DMS 273 treated with DMSO at 0.1 percent for 48 hours (cell line): ENCODE measurements around the gene ZFR2.
"Not testable (repeated sequence)": the region's sequence is repeated elsewhere in the genome, so short reads cannot be mapped to it uniquely, and the experiment has no call there.

Experiments used
- DNase-seq: peaks from one replicate; lab custom pipeline; 2025; lab: John Stamatoyannopoulos, UW

ZFR2 gene

DNA sequence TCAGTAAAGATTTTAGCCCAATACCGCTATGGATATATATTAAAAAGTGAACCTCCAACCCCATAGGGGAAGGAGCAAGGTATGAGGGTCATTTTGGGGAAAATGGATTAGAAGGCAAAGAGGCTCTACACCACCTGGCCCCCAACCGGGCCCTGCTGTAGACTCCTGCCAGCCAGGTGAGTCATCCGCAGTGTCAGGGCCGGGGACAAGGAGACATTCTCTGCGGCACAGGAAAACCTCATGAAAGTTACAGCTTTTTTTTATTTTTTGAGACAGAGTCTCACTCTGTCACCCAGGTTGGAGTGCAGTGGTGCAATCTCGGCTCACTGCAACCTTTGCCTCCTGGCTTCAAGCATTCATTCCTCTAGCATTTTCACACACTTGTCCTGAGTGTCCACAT lies 32.0 kb downstream of the ZFR2 start:
- DNase-seq, result no peak

DNA sequence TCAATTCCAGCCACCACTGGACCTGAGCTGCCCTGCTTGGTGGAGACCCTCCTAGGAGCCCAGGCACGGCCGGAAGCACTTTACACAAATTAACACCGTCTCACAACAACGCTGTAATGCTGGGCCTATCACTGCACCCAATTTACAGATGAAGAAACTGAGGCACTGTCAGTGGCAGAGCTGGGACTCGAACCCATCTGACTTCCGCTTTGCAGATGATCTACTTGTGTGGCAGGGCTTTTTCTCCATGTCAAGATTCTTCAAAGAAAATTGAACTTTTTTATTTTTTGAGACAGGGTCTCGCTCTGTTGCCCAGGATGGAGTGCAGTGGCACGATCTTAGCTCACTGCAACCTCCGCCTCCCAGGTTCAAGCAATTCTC lies 33.8 kb downstream of the ZFR2 start:
- no peak for DNase-seq

DNA sequence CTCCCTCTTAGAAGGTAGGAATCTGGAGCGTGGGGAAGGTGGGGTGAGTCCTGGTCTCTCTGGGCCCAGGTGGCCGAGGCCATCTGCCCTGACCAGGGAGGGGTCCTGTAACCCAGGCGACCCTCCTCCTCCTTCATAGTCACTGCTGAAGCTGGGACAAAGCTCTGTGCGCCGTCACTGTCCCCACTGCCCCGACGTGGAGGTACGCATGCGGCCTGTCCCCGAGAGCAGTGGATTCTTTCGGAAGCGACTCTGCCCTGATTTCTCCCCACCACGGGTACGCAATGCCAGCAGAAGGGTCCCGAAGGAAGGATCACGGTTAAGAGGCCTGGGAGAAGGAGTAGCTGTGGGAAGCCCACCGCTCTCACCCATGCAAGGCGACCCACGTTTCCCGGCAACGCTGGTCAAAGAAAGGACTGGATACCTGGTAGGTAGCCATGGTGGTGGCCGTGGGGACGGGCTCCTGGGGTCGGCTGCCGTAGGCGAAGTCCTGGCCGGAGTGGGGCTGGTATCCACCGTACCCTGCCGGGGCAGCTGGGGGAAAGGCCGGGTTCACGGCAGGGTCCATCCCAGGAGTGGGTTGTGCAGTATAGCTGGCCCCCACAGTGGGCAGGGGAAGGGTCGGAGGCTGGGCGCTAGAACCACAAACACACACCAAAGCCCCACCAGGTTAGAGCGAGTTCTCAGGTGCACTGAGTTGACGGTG lies 34.3 kb downstream of the ZFR2 start:
- no peak for DNase-seq

DNA sequence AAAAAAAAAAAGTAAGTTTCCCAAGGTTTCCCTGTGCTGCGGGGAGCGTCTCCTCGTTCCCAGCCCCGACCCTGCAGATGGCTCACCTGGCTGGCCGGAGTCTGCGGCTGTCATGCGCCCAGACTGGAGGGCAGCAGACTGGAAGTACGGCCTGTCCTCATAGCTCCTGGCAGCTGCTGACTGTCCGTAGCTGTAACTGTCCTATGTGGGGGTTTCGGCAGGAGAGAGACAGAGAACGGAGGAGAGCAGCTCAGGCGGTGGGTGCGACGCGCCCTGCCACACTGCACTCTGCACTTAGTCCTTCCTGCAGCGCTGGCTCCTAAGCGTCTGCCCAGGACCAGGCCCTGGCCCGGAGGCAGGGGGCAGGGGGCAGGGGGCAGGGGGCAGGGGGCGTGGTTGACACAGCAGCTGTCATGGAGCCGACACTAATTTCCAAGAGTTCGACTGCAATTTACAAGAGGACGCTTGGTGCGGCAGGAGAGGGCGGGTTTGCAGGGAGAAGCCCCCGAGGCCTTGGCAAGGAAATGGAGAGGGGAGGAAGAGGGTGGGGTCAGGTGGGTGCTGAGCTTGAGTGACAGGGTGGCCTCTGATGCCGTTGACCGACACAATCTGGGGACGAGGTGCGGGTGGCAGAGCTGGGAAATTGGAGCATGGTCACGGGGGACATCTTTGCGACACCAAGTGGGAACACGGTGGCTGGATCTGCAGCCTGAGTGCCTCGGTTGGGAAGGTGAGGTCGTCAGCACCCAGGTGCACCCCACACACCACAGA lies 35.1 kb downstream of the ZFR2 start:
- no peak for DNase-seq

DNA sequence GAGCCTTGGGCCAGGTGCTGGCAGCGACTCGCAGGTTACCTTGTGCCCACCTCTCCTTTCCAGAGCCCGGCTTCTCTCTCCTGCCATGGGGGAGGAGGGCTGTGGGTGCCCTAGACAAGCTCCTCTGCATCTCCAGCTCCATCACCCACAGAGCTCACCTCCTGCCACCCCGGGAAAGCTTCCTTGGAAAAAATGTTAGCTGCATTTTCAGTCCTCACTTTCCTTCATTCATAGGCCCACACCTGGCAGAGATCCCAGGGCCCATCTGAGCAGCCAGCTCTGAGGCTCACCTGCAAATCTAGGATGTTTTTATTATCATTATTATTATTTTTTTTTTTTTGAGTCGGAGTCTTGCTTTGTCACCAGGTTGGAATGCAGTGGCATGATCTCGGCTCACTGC lies 36.8 kb downstream of the ZFR2 start:
- no peak for DNase-seq

DNA sequence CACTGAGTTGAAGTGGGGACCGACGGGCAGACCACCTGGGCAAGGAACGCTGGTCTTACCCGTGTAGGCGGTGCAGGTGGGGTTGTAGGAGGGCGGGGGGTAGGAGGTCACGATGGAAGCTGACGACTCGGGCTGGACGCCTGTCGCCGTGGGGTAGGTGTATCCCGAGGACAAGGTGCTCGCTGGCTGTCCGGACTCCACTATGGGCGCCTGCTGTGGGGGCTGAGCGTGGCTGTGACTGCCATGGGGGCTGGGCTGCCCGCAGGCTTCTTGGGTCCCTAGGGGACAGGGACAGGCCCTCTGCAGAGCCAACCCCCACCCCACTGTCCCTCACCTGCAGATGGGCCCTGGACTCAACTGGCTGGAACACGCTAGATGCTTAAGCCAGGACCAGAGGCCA lies 37.2 kb downstream of the ZFR2 start:
- no peak for DNase-seq

DNA sequence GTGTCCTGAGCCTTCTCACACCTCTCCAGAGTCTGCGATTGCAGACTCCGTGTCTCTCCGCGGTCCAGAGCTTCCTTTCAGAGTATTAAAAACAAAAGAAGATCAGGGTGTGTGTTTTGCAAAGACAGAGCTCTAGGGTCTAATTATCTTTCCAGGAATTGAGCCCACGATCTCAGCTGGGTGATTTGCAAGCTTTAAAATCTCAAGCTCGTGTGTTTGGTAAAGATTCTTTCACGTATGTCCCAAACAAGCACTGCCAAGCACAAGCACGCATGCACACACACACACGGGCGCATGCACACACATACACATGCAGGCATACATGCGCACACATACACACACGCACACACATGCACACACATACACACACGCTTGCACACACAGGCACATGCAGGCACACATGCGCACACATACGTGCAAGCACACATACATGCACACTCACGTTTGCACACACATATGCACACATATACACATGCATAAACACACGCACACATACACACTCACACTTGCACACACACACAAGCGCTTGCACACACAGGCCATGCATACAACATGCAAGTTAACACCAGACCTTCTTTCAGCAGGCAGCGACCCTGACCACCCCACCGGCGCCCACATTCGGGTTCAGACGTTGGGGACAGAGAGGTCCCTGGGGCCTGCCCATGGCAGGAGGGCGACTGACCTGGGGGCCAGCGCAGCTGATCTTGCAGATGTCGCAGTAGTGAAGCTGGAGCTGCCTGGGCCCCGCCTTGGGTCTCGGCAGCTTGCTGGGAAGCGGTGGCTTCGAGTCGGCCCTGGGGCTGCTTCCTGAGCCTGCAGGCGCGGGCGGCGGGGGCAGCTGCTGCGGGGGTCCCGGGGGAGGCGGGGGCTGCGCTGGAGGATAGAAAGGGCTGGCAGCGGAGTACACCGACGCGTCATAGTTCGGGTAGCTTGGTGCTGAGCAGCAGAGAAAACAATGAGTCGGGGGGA lies 37.9 kb downstream of the ZFR2 start:
- DNase-seq, result no peak

DNA sequence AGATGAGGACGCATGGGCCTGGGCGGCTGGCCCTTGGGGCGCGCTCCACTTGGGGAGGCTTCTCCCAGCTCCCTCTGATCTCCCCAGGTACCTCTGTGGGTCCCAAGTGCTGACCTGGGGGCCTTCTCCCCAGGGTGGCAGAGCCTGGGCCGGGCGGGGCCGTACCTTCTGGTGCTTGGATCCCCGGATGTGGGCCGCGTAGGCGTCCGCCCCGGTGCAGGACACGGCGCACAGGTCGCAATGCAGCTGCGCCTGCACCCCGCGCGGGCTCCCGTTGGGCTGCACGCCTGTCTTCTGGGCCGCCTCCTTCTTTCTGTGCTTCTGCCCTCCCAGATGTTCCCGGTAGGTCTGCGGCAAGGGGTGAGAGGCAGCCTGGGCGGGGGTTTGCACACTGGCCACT lies 41.5 kb downstream of the ZFR2 start:
- no peak for DNase-seq

DNA sequence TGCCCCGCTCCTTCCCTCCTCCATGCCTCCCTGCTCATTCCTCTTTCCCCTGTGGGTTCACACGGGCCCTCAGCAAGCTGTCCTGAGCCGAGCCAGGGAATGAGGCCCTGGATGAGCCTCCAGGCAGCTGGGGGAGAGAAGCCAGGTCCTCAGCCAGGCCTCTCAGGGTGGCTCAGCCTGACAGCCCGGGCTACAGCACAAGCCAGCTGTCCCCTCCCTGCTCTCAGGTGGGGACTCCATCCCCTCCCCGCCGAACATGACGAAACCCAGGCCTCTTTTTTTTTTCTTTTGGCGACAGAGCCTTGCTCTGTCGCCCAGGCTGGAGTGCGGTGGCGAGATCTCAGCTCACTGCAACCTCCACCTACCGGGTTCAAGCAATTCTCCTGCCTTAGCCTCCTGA lies 42.7 kb downstream of the ZFR2 start:
- DNase-seq, result no peak

DNA sequence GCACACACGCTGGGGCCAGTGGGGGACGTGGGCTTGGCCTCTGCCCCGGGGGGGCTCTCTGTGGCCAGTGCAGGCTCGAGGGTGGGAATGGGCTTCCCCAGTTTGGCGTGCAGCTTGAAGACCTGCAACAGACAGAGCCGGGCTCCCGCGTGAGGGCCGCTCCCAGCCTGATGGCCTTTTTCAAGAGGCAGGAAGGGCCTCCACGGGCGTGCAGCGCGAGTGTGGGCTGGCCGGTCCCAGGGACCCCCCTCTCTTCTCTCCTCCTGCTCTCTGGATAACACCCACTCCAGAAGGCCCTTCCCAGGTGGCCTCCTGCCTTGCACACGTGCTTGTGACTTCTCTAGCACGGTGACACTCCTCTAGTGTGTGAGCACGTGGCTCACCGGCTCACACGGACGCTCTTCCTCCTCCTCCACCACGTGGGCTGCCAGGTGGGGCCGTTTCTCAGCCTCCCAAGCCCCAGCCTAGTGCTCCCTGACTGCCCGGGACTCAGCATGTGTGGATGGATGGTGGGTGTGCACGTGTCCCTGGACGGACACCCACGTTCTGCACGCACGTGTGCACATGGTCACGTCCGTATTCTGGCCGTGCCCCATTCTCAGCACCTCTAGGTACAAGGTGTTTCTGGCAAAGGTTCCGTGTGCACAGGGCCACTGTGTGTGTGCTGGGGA lies 43.4 kb downstream of the ZFR2 start:
- no peak for DNase-seq

DNA sequence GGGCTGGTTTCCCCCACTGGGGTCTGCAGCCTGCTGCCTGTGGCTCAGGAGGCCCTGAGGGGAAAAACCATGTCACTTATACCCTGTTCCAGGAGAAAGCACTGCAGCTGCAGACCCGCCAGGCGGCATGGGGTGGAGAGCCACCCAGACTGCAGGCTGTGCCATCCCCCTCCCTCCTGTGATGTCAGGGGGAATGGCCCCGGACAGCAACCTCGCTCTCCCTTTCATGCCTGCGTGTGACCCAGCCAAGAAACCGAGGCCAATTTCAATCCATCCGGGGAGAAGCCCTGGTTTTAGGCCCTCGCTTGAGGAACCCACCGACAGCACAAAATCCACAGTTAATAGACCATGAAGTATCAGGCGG lies 45.5 kb downstream of the ZFR2 start:
- no peak for DNase-seq

DNA sequence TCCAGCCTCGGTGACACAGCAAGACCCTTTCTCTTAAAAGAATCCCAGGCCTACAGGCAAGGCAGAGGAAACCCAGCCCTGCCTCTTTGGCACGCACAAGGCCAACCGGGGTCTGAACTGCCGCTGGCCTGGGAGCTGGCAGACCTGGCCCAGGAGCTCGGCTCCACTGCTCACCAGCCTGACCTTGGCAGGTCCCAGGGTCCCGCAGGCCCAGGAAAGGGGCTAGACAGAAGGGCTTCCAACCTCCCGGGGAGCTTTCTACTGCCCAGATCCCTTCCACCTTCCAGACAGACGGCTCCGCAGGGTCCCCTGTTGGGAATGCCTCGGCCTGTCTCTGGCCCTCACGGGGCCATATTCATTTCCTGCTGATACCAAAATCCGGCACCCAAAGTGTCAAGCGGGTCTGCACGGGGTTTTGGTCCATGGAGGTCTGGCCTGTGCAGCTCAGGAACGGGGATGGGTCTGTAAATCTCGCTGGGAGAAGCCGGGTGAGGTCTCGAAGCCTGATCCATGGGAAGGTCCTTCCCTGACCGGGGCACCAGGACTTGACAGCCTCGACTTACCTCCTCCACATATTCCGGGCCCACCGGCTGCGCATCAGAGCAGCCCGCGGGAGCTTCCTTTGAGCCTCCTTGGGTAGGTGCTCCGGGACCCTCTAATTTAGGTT lies 46.0 kb downstream of the ZFR2 start:
- DNase-seq, result no peak

DNA sequence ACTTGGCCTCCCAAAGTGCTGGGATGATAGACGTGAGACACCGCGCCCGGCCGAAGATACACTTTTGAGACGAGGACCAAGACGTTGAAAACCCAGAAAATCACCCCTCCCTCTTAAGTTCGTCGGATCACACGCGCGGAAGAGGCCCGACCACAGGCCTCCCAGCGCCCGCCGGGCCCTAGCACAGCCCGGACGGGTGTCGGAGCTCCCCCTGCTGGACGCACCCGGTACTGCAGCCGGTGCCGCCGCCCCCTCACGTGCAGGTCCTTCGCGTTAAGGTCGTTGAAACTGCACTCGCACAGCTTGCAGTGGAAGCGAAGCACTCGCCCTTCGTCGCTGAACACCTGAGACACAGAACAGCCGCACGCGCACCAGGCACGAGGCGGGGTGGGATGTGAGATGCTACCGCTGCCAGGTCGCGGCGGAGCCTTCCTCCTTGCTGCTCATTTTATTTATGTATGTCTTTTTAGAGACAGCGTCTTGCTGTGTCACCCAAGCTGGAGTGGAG lies 46.9 kb downstream of the ZFR2 start:
- DNase-seq, result no peak

DNA sequence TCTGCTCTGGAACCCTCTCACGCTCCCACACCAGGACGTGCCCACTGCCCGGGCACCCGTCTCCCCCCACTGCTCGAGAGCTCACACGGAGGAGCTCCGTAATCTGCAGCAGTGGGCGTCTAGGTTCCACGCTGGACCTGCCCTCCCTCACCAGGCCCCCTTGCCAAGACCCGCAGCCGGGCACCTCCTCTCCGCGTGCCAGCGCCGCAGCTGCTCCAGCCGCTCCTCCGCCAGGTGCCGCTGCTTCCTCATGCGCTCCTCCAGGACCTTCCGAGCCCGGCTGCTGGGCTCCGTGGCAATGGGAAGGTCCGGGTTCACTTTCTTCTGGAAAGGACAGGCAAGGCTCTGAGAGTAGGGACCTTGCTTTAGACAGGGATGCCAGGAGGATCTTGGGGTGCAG lies 47.7 kb downstream of the ZFR2 start:
- DNase-seq, result peak; percentile 17

DNA sequence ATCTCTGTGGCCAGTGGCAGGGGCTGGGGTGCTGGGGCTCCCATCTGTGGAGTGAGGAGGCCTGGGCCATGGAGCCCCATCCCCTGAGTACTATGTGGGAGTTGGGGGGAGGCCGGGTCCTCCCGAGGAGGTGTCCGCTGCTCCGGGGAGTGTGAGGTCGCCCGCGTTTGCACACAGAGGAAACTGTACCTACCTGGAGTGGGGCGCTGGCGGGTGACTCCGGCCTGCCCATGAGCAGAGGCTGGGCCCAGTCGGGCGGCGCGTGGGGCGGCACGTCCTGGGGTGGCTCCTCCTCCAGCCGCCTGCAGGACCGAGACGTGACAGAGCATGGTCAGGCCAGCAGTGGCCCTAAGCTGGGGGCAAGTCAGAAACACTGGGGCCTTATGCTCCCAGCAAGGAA lies 48.8 kb downstream of the ZFR2 start:
- DNase-seq, result no peak

DNA sequence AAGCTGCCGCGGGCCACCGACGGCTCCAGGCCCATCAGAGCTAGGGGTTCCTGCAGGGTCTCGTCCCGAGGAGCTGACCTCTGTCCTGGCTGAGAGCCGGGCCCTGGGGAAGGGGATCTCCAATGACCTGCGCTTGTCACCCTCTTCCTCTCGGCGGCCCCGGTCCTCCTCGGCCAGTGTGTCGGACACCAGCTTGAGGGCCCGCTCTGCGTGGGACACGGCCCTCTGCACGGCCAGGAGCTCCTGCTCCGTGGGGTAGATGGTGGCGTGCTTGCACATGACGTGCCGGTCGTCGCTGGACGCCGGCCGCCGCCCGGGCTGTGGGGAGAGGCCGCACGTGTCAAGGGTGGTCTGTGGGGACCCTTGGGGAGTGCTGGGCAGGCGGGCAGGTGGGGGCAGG lies 49.9 kb downstream of the ZFR2 start:
- no peak for DNase-seq

DNA sequence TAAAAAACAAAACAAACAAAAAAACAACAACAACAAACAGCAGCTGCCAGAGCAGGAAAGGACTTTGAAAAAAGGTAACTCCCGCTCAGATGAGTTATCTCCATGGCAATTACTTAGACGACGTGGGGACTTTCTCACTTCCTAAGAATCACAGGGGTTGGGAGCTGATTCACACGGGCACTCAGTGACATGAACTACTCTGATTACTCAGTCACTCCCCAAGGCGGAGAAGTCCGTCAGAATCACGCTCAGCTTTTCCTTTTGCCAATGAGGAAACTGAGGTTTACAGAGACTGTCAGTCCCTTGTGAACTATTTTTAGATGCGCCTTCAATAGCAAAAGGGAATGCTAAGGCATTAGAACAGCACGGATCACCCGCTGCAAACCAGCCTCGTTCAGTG lies 50.4 kb downstream of the ZFR2 start:
- DNase-seq, result no peak

DNA sequence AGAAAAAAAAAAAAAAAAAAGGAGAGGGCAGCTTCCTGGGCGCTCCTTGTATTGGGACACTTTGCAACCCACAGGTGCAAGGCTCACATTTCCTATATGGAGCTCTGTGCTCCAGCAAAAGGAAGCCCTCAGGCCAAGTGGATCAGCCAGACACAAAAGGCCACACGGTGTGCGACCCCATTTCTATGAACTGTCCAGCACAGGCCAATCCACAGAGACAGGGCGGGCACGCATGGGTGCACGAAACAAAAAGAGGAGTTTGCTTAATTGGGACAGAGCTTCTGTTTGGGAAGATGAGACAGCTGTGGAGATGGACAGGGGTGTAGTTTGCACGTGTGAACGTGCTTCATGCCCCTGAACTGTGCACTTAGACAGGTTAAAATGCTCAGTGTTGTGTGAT lies 51.1 kb downstream of the ZFR2 start:
- DNase-seq, result no peak

DNA sequence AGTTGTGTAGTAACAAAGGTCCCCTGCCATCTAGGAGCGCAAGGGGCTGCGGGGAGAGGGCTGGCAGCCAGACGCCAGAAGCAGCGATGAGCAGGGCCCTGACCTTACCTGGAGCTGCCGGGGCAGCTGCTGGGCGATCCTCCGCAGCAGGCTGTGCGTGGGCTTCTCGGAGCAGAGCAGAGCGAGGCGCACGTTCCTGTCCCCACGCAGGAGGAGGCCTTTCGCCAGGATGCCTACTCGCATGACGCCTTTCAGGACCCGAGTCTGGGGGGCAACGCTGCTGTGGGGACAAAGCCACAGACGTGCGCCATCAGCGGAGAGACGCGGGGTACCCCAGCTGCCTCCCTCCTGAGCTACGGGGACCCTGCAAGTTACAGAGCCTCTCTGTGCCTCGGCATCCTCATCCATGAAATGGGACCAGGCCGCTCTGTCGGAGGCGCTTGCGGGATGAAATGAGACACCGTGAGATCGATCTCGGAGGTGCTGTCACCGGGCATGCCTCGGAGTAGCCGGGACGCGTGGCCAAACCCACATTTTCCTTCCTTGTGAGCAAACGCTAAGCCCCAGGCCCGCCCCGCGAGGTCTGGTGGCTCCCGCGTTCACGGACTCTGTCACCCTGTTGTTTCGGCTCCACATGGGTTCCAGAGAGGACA lies 52.1 kb downstream of the ZFR2 start:
- DNase-seq, result no peak

DNA sequence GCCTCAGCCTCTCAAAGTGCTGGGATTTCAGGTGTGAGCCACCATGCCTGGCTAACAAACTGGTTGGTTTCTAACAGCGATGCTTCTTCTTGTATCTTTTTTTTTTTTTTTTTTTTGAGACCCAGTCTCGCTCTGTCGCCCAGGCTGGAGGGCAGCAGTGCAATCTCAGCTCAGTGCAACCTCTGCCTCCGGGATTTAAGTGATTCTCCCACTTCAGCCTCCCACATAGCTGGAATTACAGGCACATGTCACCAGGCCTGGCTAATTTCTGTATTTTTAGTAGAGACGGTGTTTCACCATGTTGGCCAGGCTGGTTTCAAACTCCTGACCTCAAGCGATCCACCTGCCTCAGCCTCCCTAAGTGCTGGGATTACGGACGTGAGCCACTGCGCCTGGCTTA lies 52.7 kb downstream of the ZFR2 start:
- DNase-seq, result not testable (repeated sequence)

DNA sequence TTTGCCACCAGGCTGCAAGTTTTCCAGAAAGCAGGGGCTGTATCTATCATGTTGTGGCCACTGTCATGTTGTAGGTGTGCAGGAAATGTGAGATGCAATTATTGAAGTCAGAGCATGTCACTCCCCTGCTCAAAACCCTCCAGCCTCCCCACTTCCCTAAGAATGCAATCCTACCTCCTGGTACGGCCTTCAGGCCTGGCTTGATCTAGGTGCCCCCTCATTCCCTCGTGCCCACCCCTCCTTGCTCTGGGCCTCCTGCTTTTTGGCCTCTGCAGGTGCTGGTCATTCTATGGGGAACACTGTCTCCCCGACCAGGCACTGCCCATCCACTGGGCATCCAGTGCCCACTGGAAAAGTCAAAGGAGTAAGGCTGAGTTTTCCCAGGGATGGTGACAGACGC lies 54.2 kb downstream of the ZFR2 start:
- DNase-seq, result no peak
